LoVo (cell line): Measurements from ENCODE around the gene VEGFB.
"Not testable (repeated sequence)": the region's sequence is repeated elsewhere in the genome, so short reads cannot be mapped to it uniquely, and the experiment has no call there.

ENCODE experiments used
- DNase-seq: peaks from one replicate; pipeline ENCODE4 v3.0.0-alpha.2; 2016; ENCODE audit warnings: low spot score

The VEGFB gene

DNA sequence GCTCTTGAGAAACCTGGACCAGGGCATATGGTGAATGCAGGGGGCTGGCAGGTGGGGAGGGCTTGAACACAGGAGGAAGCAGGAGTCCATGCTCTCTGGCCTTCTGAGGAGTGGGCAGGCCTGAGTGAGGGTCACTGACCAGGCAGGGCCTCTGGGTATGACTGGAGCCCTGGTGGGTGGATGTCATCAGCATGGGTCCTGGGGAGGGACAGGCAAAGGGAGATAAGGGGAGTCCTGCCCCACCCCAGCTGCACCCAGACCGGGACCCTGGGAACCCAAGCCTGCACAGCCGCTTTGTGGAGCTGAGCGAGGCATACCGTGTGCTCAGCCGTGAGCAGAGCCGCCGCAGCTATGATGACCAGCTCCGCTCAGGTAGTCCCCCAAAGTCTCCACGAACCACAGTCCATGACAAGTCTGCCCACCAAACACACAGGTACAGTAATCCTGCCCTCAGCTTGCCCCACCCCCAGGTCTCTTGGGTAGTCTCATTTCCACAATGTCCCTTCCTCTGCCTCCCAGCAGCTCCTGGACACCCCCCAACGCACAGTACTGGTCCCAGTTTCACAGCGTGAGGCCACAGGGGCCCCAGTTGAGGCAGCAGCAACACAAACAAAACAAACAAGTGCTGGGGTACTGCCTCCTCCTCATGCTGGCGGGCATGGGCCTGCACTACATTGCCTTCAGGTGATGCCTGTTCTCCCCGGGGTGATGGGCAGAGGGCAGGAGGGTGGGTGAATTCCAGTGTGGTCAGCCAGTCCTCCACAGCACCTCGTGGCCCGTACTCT is 2.0 kb upstream of the VEGFB start:
- no peak for DNase-seq

DNA sequence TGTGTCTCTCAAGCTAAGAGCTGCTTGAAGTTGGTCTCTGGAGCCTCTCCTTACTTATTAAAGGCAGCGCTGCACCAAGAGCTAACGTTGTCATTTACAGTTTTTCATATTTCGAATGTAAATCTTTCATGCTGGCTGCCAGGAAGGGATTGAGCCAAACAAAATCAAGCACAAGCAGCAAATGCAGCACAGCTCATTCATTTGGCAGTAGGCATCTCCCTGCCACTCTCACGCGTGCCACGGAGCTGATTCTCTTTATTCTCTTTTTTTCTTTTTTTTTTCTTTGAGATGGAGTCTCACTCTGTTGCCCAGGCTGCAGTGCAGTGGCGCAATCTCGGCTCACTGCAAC is 1.4 kb upstream of the VEGFB start:
- DNase-seq: no peak

DNA sequence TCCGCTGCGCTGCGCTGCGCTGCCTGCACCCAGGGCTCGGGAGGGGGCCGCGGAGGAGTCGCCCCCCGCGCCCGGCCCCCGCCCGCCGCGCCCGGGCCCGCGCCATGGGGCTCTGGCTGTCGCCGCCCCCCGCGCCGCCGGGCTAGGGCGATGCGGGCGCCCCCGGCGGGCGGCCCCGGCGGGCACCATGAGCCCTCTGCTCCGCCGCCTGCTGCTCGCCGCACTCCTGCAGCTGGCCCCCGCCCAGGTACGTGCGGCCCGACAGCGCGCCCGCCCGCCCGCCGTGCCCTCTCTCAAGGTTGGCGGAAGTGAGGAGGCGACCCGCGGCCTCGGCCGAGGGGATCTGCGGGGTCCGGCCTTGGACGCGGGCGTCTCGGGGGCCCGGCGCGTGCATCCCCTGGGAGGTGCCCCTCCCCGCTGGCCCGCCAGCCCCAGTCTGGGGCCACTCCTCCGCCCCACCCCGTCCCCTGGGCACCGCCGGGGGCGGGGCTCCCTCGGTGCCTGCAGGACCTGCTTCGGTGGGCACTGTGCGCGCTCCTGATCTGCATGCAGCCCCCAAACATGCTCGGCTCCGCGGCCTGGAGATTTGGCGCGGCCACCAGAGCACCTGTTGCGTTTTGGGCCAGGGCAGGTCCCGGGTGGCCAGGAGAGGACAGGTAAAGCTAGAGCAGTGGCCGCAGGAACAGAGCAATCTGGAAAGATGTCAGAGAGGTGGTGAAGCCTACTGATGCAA is 429 bp downstream of the VEGFB start:
- DNase-seq: peak; percentile 34

DNA sequence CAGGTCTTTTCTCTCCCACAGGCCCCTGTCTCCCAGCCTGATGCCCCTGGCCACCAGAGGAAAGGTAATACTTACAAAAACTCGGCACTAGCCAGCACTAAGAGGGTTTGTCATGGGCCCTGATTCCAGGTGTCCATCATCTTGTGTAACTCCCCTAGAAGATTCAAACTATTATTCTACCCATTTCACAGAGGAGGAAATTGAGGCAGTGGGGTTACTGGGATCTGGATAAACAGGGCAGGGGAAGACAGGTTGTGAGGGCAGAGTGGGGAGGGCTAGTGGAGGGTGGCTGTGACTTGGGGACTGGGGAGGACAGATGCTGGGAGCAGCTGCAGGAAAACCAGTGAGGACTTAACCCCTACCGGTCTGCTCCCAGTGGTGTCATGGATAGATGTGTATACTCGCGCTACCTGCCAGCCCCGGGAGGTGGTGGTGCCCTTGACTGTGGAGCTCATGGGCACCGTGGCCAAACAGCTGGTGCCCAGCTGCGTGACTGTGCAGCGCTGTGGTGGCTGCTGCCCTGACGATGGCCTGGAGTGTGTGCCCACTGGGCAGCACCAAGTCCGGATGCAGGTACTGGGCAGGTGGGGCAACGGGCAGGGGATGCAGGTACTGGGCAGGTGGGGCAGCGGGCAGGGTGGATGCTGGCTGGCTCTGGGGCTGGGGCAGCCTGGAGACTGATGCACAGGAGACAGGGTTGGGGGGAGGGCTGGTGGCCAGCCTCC is 1.2 kb downstream of the VEGFB start:
- no peak for DNase-seq

DNA sequence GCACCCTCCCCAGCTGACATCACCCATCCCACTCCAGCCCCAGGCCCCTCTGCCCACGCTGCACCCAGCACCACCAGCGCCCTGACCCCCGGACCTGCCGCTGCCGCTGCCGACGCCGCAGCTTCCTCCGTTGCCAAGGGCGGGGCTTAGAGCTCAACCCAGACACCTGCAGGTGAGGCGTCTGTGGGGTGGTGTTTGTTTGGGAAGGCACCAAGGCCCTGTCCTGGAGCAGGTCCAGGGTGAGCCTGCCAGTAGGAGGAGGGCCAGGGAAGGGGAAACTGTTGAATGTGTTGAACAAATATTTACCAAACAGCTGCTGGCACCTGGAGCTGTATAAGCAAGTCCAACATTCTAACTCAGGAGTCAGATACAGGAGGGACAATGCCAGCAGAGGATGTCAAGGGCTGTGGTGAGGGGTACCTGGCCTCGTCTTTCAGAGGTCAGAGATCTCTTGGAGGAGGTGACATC is 3.1 kb downstream of the VEGFB start:
- DNase-seq: no peak

DNA sequence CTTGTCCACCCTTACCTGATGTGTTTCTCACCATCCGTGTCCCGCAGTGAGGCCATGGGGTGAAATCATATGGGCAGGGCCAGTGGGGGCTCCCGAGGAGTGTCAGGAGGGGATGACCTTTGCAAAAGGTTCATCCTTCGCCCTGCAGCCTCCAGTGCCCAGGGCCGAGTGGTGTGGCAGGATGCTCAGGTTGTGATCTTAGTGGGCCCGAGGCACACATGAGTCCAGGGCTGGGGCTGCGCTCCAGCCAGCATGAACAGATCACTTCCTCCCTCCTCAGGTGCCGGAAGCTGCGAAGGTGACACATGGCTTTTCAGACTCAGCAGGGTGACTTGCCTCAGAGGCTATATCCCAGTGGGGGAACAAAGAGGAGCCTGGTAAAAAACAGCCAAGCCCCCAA is 3.7 kb downstream of the VEGFB start:
- DNase-seq: no peak

DNA sequence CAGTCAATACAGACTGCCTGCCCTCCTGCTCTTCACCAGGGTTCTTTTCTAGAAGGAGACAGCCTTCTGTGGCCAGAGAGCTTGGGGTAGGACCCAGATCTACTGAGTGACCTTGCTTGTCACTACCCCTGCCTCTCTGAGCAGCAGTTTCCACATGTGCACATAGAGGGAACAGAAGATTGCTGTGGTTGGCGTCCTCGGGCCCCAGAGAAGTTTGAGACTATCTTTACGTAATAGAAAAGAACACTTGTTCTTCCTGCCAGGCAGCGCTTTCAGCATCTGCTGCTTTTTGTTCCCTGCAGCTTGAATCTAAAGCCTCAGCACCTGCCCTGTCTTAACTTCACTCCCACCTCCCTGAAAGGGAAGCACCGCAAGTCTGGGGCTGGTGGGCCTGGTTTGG is 4.6 kb downstream of the VEGFB start:
- DNase-seq: no peak

DNA sequence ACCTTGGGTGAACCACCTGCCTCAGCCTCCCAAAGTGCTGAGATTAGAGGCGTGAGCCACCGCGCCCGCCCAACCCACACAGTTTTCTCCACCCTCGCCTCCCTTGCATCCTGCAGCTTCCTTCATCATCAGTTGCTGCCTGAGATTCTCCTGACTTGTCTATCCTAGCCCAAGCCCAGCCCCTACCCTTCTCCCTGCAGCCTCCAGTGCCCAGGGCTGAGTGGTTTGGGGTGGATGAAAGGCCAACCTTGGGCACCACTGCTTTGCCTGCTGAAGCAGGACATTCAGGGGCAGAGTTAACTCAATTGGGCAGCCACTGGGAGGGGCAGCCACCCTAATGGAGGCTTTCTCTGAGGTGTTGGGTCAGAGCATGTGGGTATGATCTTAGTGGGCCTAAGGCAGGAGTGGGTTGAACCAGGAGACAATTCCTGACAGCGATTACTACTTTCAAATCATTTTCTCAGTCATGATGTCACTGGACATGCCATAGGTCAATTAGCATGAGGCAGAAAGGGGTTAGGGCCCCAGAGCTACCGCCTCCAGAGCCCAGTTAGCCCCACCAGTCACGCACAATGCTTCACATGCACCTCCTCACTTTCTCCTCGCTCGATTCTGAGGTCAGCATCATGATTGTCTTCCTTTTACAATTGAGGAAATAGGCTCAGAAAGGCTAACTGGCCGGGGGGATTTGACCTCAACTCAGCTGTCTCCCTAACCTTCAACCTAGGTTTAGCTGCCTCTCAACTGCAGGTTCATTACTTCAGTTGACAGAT is 5.5 kb downstream of the VEGFB start:
- no peak for DNase-seq

DNA sequence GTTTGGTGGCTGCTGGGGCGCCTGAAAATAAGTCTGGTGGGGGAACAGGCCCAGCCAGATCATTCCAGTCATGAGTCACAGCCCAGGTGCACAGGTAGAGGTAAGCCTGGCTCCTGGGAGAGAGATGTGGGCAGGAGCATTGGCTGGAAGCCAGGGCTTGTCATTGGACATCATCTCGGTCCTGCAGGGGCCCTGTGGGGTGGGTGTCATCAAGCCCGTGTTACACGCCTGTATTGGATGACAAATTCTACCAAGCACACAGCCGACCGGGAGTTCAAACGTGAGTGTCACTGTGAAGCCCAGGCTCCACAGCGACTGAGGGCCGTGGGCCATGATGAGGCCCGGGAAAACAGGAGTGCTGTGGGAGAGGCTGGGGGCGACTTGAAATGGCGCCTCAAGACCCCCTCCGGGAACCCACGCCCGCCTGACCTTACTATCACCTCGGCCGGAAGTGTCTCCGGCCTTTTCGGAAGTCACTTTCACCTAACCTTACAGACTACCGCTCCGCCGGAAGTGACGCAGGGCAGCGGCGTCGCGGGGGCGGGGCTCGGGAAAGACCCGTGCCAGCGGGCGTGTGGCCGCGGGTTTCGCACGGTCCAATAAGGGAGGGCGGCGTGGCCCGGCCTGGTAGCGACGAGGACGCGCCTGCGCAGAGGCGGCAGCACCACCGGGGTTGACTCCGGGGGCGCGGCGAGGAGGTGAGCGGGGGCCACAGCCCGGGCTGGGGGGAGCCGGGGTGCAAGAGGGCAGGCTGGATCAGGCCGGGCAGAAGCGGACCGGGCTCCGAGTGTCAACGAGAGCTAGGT is 6.3 kb downstream of the VEGFB start, which contains the start of gene FKBP2:
TSS of gene FKBP2 (plus strand) at position 661 of the 806 bp plus-strand sequence. CDS start 1,293 bp downstream, outside the sequence.
- DNase-seq: peak; percentile 96

DNA sequence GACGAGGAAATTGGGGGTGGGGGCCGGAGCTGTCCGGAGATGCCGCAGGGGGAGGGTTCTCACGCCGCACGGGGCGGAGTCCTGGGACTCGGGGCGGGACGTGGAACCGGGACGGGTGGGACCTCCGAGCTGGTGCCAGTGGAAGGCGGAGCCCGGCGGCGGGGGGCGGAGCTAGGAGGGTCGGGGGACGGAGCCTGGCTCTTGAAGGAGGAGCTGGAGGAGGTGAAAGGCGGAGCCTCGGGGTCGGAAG is 6.8 kb downstream of the VEGFB start:
- peak; percentile 99 for DNase-seq

DNA sequence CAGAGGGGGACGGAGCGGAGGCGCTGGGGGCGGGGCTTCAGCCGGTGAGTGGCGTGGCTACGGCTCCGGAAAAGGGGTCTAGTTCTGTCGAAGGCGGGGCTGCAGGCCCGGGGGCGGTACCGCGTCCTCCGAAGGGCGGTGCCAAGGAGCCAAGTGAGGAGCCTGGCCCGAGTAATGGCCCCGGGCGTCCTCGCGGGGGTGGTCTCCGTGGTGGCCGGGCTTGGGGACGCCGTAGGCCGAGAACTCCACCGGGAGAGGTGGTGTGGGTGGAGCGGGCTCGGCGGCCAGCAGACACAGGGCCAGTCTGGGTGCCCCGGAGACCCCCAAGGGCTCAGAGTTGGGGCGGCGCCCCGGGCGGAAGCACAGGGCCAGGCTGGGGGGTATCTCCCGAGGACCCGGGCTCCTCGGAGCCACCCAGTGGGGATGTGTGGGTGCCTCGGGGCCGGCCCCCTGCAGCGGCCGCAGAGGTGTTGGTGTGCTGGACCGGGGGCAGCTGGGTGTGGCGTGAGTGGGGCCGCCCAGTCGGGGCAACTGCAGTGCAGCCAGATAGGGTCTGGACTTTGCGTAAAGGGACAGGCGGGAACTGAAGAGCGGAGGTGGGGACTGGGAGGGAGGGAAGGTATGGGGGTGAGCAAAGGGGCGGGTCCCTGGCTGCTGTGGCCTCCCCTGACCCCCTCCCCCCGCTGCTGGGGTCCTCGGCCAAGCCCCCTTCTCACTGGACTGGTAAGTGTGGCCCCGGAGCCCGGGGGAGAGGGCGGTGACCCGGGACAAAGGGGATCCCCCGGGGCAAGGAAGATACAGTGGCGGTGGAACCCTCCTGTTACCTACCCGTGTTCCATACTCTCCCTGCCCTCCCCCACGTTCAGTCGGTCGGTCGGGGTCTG is 7.3 kb downstream of the VEGFB start:
- DNase-seq: peak; percentile 32

DNA sequence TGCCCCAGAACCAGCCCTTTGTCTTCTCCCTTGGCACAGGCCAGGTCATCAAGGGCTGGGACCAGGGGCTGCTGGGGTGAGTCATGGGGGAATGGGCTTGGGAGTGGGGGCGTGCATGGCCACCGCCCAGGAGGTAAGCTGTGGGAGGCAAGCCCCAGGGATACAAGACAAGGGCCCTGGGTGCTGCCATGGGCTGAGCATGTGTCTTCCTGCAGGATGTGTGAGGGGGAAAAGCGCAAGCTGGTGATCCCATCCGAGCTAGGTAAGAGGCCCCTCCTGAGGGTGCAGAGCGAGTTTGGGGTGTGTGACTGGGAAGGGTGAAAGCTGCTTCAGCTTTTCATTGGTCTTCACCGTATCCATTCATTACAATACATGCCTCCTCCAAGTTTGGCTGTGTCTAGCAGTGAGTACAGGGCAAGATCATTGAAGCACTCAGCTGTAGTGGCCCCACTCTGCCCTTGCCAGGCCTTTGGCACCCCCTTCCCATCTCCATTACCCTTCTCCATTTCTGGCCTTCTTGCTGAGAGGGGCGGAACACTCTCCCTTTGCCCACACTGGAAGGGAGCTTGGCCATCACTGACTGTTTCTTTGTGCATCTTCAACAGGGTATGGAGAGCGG is 9.0 kb downstream of the VEGFB start:
- no peak for DNase-seq

DNA sequence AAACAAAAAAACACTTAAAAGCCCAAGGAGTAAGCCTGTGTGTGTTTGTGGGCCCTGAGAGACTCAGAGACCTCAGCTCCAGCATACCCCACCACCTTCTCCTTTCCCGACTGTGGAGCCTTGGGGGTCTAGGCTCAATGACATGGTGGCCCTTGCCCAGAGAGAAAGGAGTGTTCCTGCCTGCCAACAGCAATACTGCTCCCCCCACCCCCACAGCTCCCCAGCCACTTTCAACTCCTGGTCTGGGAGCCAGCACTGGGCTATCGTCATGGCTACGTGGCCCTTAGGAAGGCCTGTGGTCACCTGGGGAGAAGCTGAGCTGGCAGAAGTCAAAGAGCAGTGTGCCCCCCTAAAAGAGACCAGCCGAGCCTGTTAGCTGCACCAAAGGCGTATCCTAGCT is 9.7 kb downstream of the VEGFB start:
- no peak for DNase-seq

DNA sequence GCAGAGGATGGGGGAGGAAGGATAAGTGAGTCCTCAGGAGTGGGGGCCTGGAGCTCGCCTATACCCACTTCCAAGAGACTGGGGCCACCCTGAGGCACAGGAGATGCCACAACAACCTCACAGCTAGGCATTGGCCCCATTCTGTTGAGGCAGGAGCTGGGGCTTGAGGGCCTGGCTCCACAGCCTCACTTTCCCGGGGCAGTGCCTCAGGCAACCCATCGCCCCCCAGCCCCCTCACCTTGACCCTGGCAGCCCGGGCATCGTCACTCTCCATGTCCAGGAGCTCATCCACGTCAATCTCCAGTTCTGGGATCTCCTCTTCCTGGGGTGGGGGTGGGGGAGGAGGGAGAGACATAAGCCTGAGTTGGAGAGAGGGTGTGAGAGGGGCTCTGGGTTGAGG is 10.6 kb downstream of the VEGFB start:
- DNase-seq: no peak

DNA sequence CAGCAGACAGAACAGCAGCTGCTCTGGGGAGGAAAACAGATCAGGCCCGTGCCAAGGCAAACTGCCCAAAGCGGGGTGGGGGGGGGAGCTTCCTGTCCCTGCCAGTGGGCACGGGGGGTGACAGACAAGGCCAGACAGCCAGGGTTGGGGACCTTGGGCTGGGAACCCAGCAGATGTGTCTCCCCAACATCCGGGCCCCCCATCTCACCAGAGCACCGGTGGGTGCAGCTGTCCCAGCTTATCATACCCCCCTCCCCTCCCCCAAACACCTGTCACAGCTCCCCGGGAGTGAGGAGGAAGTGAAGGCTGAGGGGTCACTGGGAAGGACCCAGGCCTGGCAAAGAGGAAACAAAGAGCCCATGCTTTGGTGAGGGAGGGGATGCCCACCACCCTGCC is 11.0 kb downstream of the VEGFB start:
- no peak for DNase-seq

DNA sequence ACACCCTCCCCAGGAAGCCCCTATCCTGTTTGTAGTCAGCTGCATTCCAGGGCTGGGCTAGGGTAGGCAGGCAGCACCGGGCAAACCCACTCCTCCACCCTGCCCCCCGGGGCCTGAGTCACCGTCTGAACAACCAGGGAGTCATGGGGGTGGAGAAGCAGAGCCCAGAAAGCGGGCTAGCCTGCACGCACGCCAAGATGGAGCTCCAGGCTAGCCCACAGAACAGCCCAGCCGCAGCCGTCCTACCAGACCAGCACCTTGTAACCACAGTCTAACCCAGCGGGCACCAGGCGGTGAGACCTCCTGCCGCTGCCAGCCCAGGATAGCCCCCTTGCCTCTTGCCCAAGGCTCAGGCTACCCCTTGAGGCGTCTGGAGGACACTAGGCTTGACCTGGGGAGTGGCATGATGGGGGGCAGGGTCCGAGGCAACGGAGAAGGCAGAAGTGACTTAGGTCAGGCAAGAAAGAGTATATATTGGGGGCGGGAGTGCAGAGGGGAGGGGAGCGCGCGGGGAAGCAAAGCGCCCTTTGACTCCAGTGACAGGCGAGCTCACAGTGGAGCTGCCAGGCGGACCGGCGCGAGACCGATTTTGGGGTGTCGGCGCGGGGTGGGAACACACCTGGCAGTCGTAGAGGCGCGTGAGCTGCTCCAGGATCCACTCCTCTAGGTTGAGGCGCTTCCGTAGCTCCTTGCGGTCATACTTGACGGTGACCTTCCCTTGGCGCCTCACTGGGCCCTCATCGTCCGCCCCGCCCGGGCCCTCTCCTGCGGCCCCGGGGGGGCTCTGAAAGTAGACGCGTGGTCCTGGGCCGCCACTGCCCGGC is 11.6 kb downstream of the VEGFB start:
- DNase-seq: peak; percentile 89

DNA sequence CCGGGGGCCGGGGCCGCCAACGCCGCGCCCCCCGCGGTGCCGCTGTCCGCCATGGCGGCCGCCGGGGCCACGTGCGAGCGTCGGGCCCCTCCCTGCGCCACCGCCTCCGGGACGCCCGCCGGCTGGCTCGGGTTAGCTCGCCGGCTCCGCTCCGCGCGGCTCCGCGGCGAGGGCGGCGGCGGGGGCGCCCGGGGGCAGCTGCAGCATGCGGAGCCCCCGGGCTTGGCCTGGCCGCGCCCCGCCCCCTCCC is 12.2 kb downstream of the VEGFB start:
- not testable (repeated sequence) for DNase-seq

DNA sequence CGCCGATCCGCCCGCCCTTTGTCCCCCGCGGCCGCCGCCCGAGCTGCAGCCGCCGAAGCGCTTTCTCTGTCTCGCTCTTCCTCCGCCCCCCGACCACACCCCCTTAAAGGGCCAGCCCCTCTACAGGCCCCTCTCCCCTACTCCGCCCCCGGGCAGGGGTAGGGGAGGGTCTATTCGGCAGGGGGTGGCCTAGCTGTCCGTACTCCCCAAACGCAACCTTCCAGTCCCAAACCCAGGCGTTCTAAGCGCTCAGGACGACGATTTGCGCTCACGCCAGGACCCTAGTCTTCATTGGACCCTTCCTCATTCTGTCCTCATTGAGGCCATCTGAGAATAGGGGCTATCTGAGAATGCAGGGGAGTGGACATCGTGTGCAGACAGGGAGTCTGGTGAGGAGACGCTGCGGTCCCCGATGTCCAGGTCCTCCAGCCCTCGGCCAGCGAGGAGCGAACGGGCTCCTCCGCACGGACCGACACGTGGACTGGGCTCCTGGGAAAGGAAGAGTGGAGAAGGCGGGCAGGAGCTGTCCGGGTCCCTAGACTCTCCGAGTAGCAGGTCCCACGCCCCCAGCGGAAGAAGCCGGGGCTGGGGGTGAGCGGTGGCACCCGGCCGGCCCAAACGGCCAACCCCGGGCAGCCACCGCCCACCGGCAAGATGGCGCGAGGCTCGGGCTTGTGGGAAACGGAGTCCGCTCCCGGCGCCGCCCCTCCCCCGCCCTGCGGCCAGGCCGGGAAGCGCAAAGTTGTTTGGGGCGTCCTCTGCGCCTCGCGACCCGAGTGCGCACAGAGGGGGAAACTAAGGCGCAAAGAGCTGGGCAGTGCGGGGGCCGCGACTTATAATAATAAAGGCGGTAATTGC is 12.7 kb downstream of the VEGFB start, which contains the start of gene PPP1R14B:
TSS of gene PPP1R14B (minus strand) at position 73 of the 858 bp plus-strand sequence. CDS start 270 bp downstream, outside the sequence.
- peak; percentile 81 for DNase-seq
